HL-60/S4 treated with retinoic acid at 250 ng/mL for 4 days and 3 days (cell line): Measurements from ENCODE around the gene GLCCI1.

Experiments
- in situ Hi-C: fragments of 300-500 bp; cut with MboI; formaldehyde crosslinking; loops from 2 replicates; pipeline ENCODE4 v1.7.0; 2022; ENCODE audit warnings: low sequenced_read_pairs

GLCCI1 gene

DNA sequence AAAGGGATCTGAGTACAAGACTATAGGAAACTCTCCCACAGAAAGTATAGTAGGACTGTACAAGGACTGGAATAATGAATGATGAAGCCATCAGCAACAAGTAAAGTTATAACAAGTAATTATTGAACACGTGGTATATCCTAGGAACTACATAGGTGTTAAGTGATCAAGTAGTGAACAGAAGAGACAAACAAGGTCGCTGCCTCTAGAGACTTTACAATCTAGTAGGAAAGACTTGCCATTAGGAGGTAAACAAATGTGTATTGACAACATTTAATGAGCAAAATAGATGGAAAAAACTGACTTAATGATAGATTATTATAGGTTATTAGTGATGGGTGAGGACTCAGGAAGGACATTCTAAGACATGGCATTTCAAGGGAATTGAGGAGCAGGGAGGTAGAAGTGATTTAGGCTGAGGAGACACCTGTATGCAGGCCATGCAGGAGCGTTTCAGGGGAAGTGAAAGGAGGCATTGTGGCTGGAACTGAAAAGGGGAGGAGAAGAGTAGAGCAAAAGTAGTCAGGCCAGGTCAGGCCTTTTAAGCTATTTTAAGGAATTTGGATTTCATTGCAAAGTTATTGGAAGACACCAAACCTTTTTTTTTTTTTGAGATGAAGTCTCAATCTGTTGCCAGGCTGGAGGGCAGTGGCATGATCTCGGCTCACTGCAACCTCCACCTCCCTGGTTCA, 8.5 kb upstream of the GLCCI1 start:
- in situ Hi-C loops, result no loop called here

DNA sequence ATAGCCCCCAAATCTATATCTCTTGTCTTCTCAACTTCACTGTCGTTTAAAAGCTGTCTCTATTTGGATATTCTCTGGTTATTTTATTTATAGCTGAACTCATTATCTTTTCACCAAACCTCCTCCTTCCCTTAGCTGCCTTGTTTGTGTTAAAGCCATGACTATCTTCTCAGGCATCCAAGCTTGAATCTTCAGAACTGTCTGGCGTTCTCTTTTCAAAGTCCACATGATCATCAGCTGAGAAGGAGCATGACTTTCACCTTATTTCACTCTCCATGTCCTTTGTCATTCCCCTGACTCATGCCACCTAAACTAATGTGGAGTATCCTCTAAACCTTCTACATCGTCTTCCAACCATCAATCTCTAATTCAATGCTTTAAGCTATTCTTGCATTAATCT, 5.7 kb upstream of the GLCCI1 start:
- in situ Hi-C loops, result no loop called here

DNA sequence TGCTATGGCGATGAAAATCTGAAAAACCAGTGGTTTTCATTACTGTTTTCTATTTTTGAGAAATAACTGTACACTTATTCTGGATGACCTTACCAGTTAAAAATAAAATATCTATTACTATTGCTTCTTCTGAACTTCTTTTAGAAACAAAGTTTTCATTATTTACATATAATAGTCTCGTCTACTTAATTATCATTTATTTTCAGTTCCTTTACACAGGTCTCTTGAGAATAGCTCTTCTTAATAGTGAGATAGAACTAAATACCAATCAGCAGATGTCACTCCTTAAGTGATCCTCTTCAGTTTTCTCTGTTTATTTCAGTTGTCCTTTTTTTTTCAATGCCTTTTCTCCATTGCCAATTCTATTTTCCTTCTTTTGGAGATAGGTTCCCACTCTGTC, 4.3 kb upstream of the GLCCI1 start:
- in situ Hi-C loops, result no loop called here

DNA sequence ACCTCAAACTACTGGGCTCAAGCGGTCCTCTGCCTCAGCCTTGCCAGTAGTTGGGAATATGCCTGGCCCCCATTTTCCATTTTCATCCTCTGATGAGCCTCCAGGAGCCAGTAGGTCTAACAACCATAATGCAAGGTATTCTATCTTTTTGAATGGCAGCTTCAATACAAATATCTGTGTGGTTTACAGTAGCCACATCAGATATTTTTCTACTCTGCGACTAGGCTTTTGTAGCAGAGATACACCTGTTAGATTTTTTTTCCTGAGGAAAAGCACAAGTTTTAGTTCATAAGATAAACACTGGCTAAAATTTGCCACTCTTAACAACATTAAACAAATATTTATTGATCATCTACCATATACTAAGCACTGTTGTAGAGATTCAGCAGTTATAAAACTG, 3.9 kb upstream of the GLCCI1 start:
- in situ Hi-C loops, result no loop called here

DNA sequence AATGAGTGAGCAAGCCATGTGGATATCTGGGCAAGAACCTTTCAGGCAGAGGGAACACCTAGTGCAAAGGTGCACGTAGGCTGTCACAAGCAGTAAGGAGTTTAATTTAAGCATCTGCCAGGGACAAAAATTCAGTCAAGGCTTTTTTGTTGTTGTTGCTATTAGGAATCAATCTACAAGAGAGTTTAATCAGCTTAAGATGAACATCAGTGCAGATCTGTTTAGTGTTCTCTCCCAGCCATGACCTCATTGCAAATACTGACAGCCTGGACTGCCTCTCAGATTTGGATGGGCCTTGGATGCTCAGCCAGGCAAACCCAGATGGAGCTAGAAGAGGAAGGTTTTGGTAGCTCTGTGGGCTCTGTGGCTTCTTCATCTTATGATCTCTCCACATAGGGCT, 3.3 kb upstream of the GLCCI1 start:
- in situ Hi-C loops, result no loop called here

DNA sequence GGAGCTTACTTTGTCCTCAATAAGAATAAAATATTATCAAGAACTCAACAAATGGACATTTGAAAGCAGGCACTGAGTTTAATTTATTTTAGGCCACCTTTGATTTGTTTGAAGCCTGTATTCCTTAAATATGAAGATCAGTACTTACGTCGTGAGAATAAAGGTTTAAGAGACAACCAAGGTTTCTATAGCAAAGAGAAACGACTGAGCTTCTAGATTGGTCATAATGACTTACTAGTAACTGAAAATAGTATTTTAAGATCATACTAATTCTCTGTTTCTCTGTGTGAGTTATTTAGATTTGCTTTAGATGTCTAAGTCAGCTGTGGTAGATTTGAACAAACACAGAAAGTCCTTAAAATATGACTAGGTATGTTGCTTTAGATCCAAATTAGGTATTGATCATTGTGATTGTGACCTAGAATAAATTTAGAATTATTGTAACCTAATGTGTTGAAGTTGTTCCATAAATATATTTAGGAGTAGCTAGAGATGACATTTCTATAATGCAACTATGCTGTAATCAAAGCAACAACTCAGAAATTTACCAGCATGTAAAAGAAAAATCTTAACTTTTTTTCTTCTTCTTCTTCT, 2.4 kb upstream of the GLCCI1 start:
- in situ Hi-C loops, result no loop called here

DNA sequence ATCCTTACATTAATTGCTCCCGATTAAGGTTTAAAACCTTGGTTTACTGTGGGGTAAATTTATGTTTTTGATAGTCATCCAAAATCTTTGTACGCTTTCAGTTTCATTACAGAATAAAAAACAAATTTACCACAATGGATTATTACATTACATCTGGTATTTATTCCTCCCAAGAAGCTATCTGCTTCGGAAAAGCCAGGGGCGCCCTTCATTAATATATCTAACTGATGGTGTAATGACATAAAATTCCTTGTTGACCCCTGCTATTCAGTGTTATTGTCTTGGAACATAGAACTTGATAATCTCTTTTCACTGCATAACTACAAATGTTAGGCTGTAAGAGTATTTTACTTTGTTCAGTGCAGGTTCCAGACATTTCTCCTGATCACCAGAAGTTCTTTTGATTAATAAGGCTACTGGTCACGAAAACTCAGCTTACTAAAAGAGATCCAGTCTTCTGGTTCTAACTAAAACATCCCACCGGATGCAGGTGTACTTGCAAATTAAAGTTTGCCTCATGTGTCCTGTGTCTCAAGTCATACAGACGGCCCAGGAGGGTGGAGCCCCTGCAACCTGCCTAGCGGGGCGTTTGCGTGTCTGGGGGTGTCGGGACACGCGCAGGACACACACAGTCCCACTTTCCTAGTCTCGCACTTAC, 581 bp upstream of the GLCCI1 start:
- in situ Hi-C loops, result no loop called here

DNA sequence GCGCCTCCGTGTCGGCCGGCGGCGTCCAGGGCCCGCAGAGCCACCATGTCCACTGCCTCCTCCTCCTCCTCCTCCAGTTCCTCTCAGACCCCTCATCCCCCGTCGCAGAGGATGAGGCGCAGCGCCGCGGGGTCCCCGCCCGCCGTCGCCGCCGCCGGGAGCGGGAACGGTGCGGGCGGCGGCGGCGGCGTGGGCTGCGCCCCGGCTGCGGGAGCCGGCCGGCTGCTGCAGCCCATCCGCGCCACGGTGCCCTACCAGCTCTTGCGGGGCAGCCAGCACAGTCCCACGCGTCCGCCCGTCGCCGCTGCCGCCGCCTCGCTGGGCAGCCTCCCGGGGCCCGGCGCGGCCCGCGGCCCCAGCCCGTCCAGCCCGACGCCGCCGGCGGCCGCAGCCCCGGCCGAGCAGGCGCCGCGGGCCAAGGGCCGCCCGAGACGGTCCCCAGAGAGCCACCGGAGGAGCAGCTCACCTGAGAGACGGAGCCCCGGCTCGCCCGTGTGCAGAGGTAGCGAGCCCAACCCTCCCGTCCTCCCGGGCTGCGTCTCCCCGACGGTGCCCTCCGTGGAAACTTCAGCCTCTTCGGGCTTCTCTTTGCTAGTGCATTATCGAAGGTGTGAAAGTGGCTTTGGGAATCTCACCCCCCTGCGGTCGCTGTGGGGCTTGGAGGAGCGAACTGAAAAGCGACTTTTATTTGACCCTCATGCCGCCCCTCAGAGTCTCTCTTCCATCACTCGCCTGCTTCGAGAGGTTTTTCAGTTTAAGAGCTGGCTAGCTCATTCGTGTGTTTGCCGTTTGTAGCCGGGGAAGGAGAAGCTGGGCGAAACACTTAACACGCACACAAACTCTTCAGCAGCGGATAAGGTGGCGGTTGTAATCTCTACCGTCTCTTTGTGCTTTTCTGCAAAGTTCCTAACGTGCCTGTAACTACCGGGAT, 975 bp downstream of the GLCCI1 start:
- in situ Hi-C loops, result no loop called here

DNA sequence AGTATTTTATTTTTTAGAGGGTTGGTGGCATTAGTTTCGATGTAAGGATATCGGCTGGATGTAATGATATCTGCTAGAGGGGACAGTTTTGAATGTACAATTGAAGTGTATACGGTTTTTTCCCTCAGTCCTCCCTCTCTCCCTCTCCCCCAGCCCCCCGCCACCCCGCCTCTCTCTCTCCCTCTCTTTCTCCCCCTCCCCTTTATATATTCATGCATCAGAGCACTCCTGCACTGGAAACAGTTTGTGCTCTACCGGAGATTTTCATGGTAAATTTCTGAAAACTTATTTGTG, 1.6 kb downstream of the GLCCI1 start:
- in situ Hi-C loops, result no loop called here

DNA sequence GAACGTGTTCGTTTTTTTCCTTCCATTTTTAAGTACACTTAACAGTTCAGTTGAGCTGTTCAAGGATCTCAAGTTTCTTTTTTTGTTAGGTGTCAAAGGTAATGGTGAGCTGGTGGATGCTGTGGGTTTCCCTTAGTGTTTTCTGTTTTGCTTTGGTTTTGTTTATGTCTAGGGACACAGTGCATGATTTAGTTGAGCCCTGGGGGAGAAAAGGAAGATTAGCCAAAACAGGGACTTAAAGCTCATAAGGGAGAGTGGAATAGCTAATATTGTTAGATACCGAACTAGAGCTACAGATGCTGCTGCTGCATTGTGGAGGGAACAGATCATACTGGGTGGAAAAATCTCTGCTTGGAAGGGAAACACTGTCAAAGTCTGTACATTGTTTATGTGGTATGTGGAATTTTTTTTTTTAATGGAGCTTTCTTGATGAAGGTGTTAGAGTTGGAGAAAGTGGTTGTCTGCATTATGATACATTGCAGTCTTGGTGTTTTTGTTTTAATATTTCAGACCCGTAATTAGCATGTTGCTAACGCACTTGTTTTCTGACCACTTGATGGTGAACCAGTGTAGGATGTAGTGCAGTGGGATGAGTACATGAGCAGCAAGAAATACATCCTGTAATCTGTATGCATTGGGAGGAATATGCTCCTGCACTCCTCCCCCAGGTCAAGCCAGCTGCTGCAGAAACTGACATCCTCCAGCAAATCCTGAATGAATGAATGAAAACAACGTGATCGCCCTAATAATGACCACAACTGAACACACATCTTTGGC, 2.1 kb downstream of the GLCCI1 start:
- in situ Hi-C loops, result no loop called here

DNA sequence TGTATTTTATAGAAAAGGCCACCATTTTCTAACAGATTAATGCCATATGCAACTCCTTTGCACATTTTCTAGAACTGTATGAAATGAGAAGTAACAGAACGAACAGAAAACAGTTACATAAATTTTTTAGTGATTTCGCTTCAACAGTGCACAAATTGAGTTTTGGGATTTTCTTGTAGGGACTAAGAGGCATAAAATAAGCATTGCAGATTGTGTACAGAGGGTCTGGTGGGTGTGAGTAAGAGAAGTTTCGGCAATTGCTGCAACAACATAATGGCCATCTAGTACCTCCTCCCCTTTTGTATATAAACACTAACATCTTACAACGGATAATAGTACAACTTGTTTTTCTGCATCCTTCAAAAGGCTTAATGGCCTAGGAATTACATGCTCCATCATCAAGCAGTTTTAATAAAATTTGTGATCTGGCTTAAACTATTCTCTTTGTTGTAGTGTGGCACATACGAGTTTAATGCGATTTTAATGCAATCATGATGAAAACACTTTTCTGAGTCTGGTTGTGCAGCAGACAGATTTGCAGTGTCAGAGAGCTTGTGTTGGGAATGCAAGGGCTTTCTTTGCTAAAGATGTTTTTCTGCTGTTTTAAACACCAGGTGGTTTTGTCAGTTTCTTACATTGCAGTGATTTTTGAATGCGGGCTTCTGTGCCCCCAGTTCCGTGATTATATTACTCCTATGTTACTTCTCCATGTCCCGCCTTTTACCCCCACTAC, 2.9 kb downstream of the GLCCI1 start:
- in situ Hi-C loops, result no loop called here

DNA sequence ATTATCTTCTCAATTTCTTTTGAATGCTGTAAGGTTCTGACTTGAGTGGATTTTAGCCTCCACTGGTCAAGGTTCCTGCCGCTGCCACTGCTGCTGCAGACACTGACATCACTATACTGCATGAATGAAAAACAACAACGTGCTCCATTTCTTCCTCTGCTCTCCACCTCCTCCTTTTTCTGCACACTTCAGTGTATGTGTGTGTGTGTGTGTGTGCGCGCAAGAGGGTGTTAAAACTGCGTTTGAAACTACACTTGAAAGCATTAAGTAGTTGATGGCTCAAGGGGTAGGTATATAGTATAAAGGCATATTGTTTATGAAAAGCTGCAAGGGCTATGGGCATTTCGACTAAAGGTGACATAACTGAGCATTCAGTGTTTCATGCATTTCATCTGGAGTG, 3.5 kb downstream of the GLCCI1 start:
- in situ Hi-C loops, result no loop called here

DNA sequence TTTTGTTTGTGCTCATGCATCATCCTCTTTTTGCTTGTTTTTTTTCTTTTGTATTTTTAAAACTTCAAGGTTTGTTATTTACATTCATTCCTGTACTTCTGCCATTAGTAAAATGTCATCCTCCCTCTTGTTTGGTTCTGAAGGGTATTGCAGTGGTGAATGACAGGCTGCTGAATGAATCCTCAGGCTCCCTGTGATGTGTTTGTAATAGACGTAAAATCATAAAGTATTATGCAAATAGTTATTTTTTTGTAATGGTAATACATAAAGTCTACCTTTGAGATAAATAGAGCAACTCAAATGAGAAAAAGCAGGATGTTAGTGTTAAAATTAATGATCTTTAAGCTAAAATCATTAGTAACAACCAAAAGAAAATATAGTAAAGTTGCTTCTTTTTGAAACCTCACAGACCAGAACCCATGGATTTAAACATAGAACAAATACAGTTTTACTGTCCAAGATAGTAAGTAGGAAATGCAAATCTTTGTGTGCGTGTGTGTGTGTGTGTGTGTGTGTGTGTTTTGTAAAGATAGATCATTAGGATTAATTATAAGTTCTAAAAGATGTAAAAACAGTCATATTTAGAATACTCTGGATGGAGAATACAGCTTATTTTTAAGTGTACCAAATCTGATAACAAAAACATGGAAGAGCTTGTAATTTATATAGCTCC, 4.5 kb downstream of the GLCCI1 start:
- in situ Hi-C loops, result no loop called here

DNA sequence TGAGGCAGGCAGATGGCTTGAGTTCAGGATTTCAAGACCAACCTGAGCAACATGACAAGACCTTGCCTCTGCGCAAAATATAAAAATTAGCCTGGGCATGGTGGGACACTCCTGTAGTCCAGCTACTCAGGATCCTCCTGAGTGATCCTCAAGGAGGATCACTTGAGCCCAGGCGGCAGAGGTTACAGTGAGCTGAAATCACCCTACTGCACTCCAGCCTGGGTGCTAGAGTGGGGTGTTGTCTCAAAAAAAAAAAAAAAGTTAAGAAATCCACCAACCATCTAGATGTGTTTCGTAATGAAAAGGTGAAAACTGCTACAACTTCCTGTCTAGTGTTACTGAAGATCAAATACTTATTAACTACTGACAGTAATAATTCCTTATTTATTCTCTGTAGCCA, 8.1 kb downstream of the GLCCI1 start:
- in situ Hi-C loops, result no loop called here

DNA sequence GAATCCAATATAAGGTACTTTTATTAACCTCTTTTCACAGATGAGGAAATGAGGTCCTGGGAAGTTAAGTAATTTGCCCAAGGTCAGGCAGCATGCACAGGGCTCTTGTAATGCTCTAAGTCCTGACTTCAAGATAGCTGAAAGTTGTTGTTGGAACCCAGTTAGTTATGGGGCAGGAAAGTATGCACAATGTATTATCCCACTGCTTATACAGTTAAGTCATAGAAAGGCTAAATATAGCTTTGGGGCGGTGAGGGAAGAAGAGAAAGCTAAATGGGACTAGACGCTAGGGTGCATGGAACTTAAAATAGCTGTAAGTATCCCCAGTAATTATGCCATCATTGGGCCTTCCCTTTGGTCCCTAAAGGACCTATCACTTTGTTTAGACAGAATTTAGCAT, 9.2 kb downstream of the GLCCI1 start:
- in situ Hi-C loops, result no loop called here

DNA sequence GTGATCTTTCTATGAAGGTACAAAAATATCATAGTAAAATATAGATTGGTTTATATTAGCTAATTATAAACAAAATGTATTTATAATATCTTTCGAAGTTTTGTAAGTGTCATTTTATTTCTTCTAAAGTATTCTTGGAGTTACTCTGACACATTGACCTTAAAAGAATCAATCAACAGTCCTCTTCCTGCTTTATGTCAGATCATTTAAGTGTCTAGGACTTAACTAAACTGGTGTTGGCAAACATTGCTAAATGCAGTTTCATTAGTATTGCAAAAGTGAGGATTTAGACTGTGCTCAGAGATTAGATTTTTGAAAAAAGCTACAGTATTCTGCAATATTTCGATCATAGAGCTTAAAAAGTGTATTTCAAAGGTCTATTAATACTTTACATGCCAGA, 10.3 kb downstream of the GLCCI1 start:
- in situ Hi-C loops, result no loop called here

DNA sequence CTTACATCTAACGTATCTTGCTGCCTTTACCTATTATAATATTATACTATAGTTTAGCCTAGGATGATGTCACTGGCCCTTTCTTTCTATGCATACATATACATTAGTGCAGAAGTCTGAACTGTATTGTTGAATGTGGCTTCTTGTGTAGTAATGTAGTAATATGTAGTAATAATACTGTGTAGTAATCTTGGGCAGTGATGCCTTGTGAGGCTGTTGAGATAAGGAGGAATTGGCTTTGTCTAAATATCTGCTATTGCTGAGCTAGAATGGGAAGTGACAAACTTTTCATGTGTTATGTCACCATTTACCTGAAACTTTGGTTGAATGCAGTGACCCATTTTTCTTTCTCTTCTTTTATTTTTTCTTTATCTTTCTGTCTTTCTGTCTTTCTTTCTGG, 11.0 kb downstream of the GLCCI1 start:
- in situ Hi-C loops, result no loop called here

DNA sequence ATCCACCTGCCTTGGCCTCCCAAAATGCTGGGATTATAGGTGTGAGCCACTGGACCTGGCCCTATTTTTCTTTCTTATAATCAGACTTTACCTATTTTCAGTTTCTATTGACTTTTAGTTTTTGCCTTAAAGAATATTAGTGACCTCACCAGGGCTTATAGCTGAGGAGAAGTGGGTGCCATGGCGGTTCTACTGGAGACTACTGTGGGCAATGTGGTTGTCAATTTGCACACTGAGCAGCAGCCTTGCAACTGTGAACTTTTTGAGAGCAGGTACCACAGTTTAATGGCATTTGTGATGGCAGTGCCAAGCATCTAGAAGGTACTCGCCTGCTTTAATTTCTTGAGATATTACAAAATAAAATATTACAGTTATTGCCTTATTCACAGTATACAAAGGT, 11.5 kb downstream of the GLCCI1 start:
- in situ Hi-C loops, result no loop called here

DNA sequence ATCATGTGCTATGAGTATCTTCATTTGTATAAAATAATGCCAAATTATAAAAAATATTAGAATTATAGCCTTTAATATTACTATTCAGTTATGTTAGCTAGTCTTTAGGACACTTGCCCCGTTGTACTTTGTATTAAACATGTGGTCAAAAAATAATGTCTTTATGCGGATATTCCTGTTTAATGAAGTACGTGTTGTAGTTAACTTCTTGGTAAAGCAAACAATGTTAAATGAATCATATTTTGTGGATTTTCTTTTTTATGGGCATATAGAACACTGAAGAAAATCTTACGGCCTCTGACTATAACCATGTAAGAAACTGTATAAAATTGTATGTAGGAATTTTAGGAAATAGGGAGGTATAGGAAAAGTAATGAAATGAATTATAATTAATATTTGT, 14.3 kb downstream of the GLCCI1 start:
- in situ Hi-C loops, result no loop called here

DNA sequence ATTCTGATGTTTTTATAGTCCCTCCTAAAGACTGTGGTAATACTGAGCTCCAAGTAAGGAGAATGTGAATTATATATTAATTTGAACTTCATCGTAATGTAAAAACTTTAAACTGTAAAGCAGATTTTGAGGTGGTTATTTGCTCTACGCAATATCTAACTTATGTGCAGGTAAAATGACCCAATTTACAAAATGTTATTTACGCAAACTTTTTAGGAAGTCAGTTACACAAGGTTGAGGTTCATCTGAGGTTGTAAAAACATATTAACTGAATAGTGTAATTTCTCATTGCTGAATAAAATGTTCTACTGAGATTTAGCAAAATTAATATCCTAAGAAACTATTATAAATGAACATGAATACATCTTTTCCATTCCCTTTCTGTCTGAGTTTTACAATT, 15.8 kb downstream of the GLCCI1 start:
- in situ Hi-C loops, result no loop called here
